Thoracic aorta endothelial cell (primary cell): ENCODE measurements around the gene P4HA1. TPM values are rescaled to one million over a fixed set of nuclear protein-coding genes. Genes with fewer than 3 reads are reported as not detected.

ENCODE experiments used
- small RNA-seq: library from RNA; depleted of rRNA; stranded (forward); fragments of <200 nt; gene quantifications from one replicate; pipeline ENCODE3, GENCODE V24; 2012
- total RNA-seq: library from RNA; depleted of rRNA; stranded (reverse); fragments of >200 nt; gene quantifications from 2 replicates; pipeline ENCODE4 v1.2.3, GENCODE V29; 2012

The P4HA1 gene
- 89.1 and 141 TPM in 2 replicates for total RNA-seq

DNA sequence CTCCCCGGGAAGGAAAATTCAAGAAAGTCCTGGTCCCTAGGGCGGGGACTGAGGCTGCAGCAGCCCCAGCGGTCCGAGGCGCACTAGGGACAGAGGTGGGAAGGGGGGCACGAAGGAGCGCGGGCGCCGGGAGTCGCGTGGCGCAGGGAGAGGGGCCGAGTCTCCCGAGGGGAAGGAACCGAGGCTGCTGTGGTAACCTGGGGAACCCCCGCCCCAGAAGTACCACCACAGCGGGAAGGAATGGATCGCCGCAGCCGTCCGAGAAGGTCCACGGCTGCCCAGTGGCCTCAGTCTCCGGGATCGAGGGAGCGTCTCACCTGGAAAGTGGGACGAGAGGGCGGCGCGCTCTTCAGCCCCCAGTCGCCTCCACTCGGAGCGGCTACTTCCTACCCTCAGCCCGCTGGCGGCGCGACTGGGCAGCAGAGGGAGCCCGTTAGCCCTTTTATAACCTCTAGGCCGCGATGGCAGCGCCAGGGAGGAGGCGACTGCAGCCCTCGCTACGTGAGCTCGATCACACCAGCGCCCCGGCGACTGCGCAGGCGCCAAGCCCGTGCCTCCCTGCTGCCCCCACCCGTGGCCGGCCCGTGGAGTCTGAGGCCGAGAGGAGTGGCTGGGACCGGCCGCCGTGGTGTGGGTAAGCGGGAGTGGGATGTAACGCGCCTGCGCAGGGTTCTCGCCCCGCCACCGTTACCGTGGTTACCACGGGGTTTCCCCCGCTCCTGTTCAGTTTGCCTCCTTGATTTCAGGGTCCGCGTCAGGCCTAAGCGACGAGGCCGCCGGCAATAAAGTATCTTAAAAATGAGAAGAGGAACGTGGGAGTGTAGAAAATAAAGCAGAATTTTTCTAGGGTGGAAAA, at the start of gene P4HA1:
Gene P4HA1, minus strand, starts transcription at position 418 of the 856 bp plus-strand sequence. CDS start 21,983 bp downstream, outside the sequence.

DNA sequence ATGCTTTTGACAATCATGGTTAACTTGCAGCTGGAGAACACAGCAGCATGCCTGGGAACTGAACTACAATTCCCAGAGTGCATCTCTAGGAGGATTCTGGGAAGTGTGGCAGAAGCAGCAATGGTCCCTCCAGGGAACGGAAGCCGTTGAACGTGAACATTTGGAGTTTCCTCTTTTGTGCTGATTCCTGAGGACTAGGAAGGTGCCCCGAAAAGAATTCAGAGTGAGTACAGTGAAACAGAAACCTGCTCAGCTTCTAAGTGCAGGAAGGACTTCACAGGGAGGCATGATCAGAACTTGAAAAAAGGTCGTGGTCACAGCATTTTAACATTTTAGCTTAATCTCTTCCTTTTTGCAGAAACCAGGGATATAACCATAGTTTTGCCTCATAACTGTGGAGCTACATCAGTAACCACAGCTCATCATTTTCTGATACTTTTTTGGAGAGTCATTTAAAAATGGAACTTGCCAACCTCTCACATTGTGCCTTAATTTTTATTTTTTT, 13.7 kb upstream of the P4HA1 start, which contains the start of gene NUDT13:
Gene NUDT13, plus strand, starts transcription at position 111 of the 505 bp plus-strand sequence. CDS start 3,911 bp downstream, outside the sequence.

Small RNAs within 50 kb of the gene (small RNA-seq; reads per million reads assigned to genes)
- not detected for gene RF00019
- 668 reads per million, percentile 99 among the genes with 10 or more reads in this experiment for gene SNORA11F

Other genes with a start within 250 kb of the P4HA1 start
- under 0.01 TPM in 1 of 2 replicates, not detected in the other for gene OIT3, start 203.1 kb downstream of the P4HA1 start, total RNA-seq
- not detected in 2 replicates for gene PLA2G12B, start 142.1 kb downstream of the P4HA1 start, total RNA-seq
- 1.6 and 2.0 TPM in 2 replicates for gene NUDT13, start 13.6 kb upstream of the P4HA1 start, total RNA-seq
- gene ECD, start 71.1 kb upstream of the P4HA1 start, total RNA-seq, result 62.1 and 64.5 TPM in 2 replicates
- gene FAM149B1, start 71.3 kb upstream of the P4HA1 start, total RNA-seq, result 24.9 and 28.6 TPM in 2 replicates
- 59.7 and 66.5 TPM in 2 replicates for gene DNAJC9, start 150.4 kb upstream of the P4HA1 start, total RNA-seq
- gene MRPS16, start 155.8 kb upstream of the P4HA1 start, total RNA-seq, result 75.1 and 95.6 TPM in 2 replicates